IMR-90 (cell line): Measurements from ENCODE around the gene PHF19. TPM values are rescaled to one million over a fixed set of nuclear protein-coding genes. Genes with fewer than 3 reads are reported as not detected.

ENCODE experiments used
- ATAC-seq: fragments of 200-7000 bp; cut with Tn5 transposase; 2 replicates; pipeline ENCODE4 v1.9.1; 2020; ENCODE audit warnings: low read depth, mild to moderate bottlenecking, moderate library complexity
- BruUV-seq: library from RNA; stranded (reverse); fragments of 400-500 nt; replicated peaks from 2 replicates; lab custom pipeline; 2021; lab: Mats Ljungman, UMichigan
- CTCF ChIA-PET: fragments of 300-600 bp; formaldehyde crosslinking; extraction: SDS; loops from one replicate; lab custom pipeline; 2021; ENCODE audit warnings: antibody characterized with exemption; lab: Yijun Ruan, JAX
- POLR2A ChIA-PET: fragments of 300-600 bp; sonication (Branson Sonifier 250); formaldehyde crosslinking; loops from one replicate; lab custom pipeline; 2022; ENCODE audit warnings: antibody characterized with exemption; ENCODE audit not compliant: unreplicated experiment; lab: Charles Lee
- DNase-seq: peaks from one replicate; pipeline ENCODE4 v3.0.0; 2013
- H2AFZ ChIP-seq: replicated peaks from 2 replicates; pipeline ENCODE3; 2013; ENCODE audit warnings: low read length, mild to moderate bottlenecking; ENCODE audit not compliant: poor library complexity
- H2AK5ac ChIP-seq: 2 replicates; pipeline ENCODE4 v1.6.1; 2013; ENCODE audit warnings: low read depth, low read length, inconsistent platforms
- H2AK9ac ChIP-seq: replicated peaks from 2 replicates; pipeline ENCODE3; 2013; ENCODE audit warnings: mild to moderate bottlenecking, low read depth, low read length, moderate library complexity; ENCODE audit not compliant: poor library complexity
- H2BK120ac ChIP-seq: 2 replicates; pipeline ENCODE4 v1.6.1; 2013; ENCODE audit warnings: low read depth, low read length, inconsistent platforms
- H2BK15ac ChIP-seq: 3 replicates; pipeline ENCODE4 v1.6.1; 2013; ENCODE audit warnings: low read depth, low read length, inconsistent platforms
- H2BK20ac ChIP-seq: 2 replicates; pipeline ENCODE4 v1.6.1; 2013; ENCODE audit warnings: low read depth, mild to moderate bottlenecking, inconsistent platforms, low read length, moderate library complexity
- H2BK5ac ChIP-seq: 2 replicates; pipeline ENCODE4 v1.6.1; 2013; ENCODE audit warnings: mild to moderate bottlenecking, low read depth, low read length, inconsistent platforms; ENCODE audit not compliant: poor library complexity, severe bottlenecking
- H3K14ac ChIP-seq: replicated peaks from 2 replicates; pipeline ENCODE4 v1.6.1; 2013; ENCODE audit warnings: low read depth, low read length, inconsistent platforms
- H3K18ac ChIP-seq: 2 replicates; pipeline ENCODE4 v1.6.1; 2013; ENCODE audit warnings: low read depth, low read length, control low read depth
- H3K23ac ChIP-seq: 2 replicates; pipeline ENCODE4 v1.6.1; 2013; ENCODE audit warnings: low read depth, low read length, inconsistent platforms
- H3K27ac ChIP-seq: 2 replicates; pipeline ENCODE4 v1.5.1; 2013; ENCODE audit warnings: mild to moderate bottlenecking, control low read depth, low read length; ENCODE audit not compliant: insufficient read depth
- H3K27me3 ChIP-seq: 2 replicates; pipeline ENCODE4 v1.6.1; 2013; ENCODE audit warnings: low read length; ENCODE audit not compliant: control insufficient read depth, insufficient read depth
- H3K36me3 ChIP-seq: 2 replicates; pipeline ENCODE4 v1.6.1; 2013; ENCODE audit warnings: low read length, mixed read lengths; ENCODE audit not compliant: control insufficient read depth, insufficient read depth
- H3K4ac ChIP-seq: 2 replicates; pipeline ENCODE4 v1.6.1; 2013; ENCODE audit warnings: low read depth, low read length, inconsistent platforms
- H3K4me1 ChIP-seq: 2 replicates; pipeline ENCODE4 v1.6.1; 2013; ENCODE audit warnings: low read length, mixed read lengths; ENCODE audit not compliant: control insufficient read depth, insufficient read depth
- H3K4me2 ChIP-seq: 2 replicates; pipeline ENCODE4 v1.6.1; 2013; ENCODE audit warnings: low read depth, mild to moderate bottlenecking, control low read depth, low read length, moderate library complexity
- H3K4me3 ChIP-seq: 2 replicates; pipeline ENCODE4 v1.5.1; 2013; ENCODE audit warnings: low read depth, mild to moderate bottlenecking, control low read depth, low read length, moderate library complexity; ENCODE audit not compliant: insufficient read depth
- H3K56ac ChIP-seq: 2 replicates; pipeline ENCODE4 v1.6.1; 2013; ENCODE audit warnings: low read length, inconsistent platforms; ENCODE audit not compliant: insufficient read depth; ENCODE audit errors: extremely low read depth
- H3K79me1 ChIP-seq, 2 experiments: 2 replicates each; pipeline ENCODE4 v1.6.1; 2013; ENCODE audit warnings: low read length in 2 of 2, inconsistent platforms in 1 of 2, low read depth in 1 of 2
- H3K9ac ChIP-seq: 2 replicates; pipeline ENCODE4 v1.6.1; 2013; ENCODE audit warnings: low read depth, low read length, control low read depth
- H3K9me1 ChIP-seq: 2 replicates; pipeline ENCODE4 v1.6.1; 2013; ENCODE audit warnings: low read length, inconsistent platforms; ENCODE audit not compliant: insufficient read depth
- H3K9me3 ChIP-seq: 2 replicates; pipeline ENCODE4 v1.6.1; 2013; ENCODE audit warnings: low read length; ENCODE audit not compliant: control insufficient read depth, insufficient read depth
- H4K20me1 ChIP-seq: 2 replicates; pipeline ENCODE4 v1.6.1; 2013; ENCODE audit warnings: low read length, inconsistent platforms; ENCODE audit not compliant: insufficient read depth
- H4K5ac ChIP-seq: 2 replicates; pipeline ENCODE4 v1.6.1; 2013; ENCODE audit warnings: mild to moderate bottlenecking, low read depth, low read length, control low read depth
- H4K8ac ChIP-seq, 2 experiments: 2 replicates each; pipeline ENCODE4 v1.6.1; 2013; ENCODE audit warnings: low read depth in 2 of 2, low read length in 2 of 2, control low read depth in 1 of 2, inconsistent platforms in 1 of 2
- H4K91ac ChIP-seq: 2 replicates; pipeline ENCODE4 v1.6.1; 2013; ENCODE audit warnings: low read depth, low read length, inconsistent platforms; ENCODE audit not compliant: insufficient read depth
- BHLHE40 ChIP-seq: fragments of 150-350 bp; IDR thresholded peaks from 2 replicates; pipeline ENCODE4 v1.6.1; 2016; ENCODE audit warnings: mild to moderate bottlenecking, low read depth, low read length
- RCOR1 ChIP-seq: IDR thresholded peaks from 2 replicates; pipeline ENCODE4 v1.6.1; 2012; ENCODE audit warnings: mild to moderate bottlenecking, low read length, improper control_type of control experiment; ENCODE audit not compliant: insufficient replicate concordance
- WGBS, 2 experiments: methylation state at CpG; one replicate each; pipeline versions ENCODE4 v1.1.5 to v1.1.7; 2013; ENCODE audit warnings: missing lambda C conversion rate in 2 of 2; ENCODE audit not compliant: insufficient read length in 1 of 2; ENCODE audit errors: extremely low coverage in 2 of 2; 5-methylcytosine and 5-hydroxymethylcytosine counted together
- dilution Hi-C: fragments of 300-500 bp; cut with HindIII; formaldehyde crosslinking; loops from one replicate; pipeline ENCODE4 v1.14.3; 2018; ENCODE audit warnings: low sequenced_read_pairs; ENCODE audit not compliant: unreplicated experiment
- in situ Hi-C: fragments of 300-500 bp; cut with MboI; formaldehyde crosslinking; loops from 3 replicates; pipeline ENCODE4 v1.14.3; 2019; ENCODE audit warnings: low sequenced_read_pairs, inconsistent platforms, mixed read lengths
- intact Hi-C: fragments of 100-400 bp; cut with micrococcal nuclease; formaldehyde crosslinking; loops from 2 replicates; pipeline ENCODE4 v1.10.0; 2022
- polyA plus RNA-seq, 3 experiments: library from polyadenylated mRNA; depleted of rRNA; stranded (reverse); fragments of >200 nt; gene quantifications; 2 replicates each; pipeline ENCODE4 v1.2.3, GENCODE V29; 2012; ENCODE audit warnings: low replicate concordance in 1 of 3
- total RNA-seq: library from RNA; depleted of rRNA; stranded (reverse); fragments of >200 nt; gene quantifications from 2 replicates; pipeline ENCODE4 v1.2.3, GENCODE V29; 2012

Gene PHF19
- total and polyA plus RNA-seq, 2 of the 4 experiments (the other 2 are of a cell fraction): 37.6 to 55.6 TPM

DNA sequence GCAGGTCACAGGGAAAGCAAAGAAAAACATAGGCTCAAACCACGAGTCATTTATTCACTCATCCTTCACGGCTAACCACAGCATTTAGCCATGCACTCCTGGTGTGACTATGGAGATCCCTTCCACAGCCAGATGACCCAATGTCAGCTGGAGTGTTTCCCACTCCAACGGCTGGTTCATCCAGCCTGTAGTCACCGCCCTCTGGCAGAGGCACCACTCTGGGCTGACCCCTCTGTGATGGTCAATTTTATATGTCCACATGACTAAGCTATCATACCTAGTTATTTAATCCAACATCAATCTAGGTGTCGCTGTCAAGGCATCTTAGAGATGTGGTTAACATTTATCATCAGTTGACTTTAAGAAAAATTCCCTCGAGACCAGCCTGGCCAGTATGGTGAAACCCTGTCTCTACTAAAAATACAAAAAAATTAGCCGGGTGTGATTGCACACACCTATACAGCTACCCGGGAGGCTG lies 9.5 kb upstream of the PHF19 start:
- H2AK9ac ChIP-seq: peak overlapping the region; percentile 5
- H3K9ac ChIP-seq: no peak overlapping the region
- no peak overlapping the region for H2BK15ac ChIP-seq
- H3K9me3 ChIP-seq: no peaks in the 10 kb centered on the region
- no peak overlapping the region for H4K91ac ChIP-seq
- no peak overlapping the region for H3K27ac ChIP-seq
- TF ChIP-seq RCOR1 (peak; percentile 43), BHLHE40 (no peak)
- H2BK120ac ChIP-seq: no peak overlapping the region
- H3K4me1 ChIP-seq: peaks cover 4% of the 10 kb centered on the region; the same call in 1 of the 2 replicates
- H2AFZ ChIP-seq: no peak overlapping the region
- in situ Hi-C loops: no loop called here
- no peak overlapping the region for H3K14ac ChIP-seq
- no peak overlapping the region for H2BK20ac ChIP-seq
- ATAC-seq (peak; percentile 90), DNase-seq (peak; percentile 78)
- H3K18ac ChIP-seq: no peak overlapping the region
- 0% methylated on average over 2 of the region's 8 CpGs; no CpG with 5 or more reads in 1 of the 2 experiments for WGBS, 2 experiments
- H3K4me3 ChIP-seq: no peak overlapping the region
- no peak overlapping the region for H3K4ac ChIP-seq
- intact Hi-C loops: no loop called here
- H2BK5ac ChIP-seq: no peak overlapping the region
- H4K5ac ChIP-seq: no peak overlapping the region
- no peak overlapping the region for H4K8ac ChIP-seq
- no peaks in the 10 kb centered on the region for H3K36me3 ChIP-seq
- no peak overlapping the region for H3K4me2 ChIP-seq
- no peak overlapping the region for H2AK5ac ChIP-seq
- dilution Hi-C loops: no loop called here
- ChIA-PET CTCF (interaction anchor here (1.4 kb wide), 1 partner anchor 30 kb away, joined by 5 read pairs; no protein-coding TSS in a partner anchor), POLR2A (no interaction called here)
- no peaks in the 10 kb centered on the region for H4K20me1 ChIP-seq
- H3K56ac ChIP-seq: no peak overlapping the region
- BruUV-seq: no TSS peak
- peaks cover 2% of the 10 kb centered on the region for H3K27me3 ChIP-seq
- H3K79me1 ChIP-seq: no peaks in the 10 kb centered on the region
- peaks cover 3% of the 10 kb centered on the region; the same call in 1 of the 2 replicates for H3K9me1 ChIP-seq
- H3K23ac ChIP-seq: no peak overlapping the region
